Mucosa of rectum (tissue), 2 donors: ENCODE data around the gene PPP1R37.

Experiments
- H3K27ac ChIP-seq, 2 donors: one replicate each; pipeline ENCODE4 v1.7.0; 2013; ENCODE audit warnings: inconsistent platforms in 2 of 2, low read depth in 2 of 2, low read length in 2 of 2
- H3K27me3 ChIP-seq, 2 donors: one replicate each; pipeline ENCODE4 v1.7.0; 2013; ENCODE audit warnings: low read length in 2 of 2; ENCODE audit not compliant: control insufficient read depth in 2 of 2, insufficient read depth in 2 of 2
- H3K36me3 ChIP-seq, 2 donors: one replicate each; pipeline ENCODE4 v1.7.0; 2013; ENCODE audit warnings: low read length in 2 of 2; ENCODE audit not compliant: control insufficient read depth in 2 of 2, insufficient read depth in 2 of 2
- H3K4me1 ChIP-seq, 2 donors: one replicate each; pipeline ENCODE4 v1.7.0; 2013; ENCODE audit warnings: low read length in 2 of 2, mild to moderate bottlenecking in 1 of 2; ENCODE audit not compliant: control insufficient read depth in 2 of 2, insufficient read depth in 2 of 2
- H3K4me3 ChIP-seq, 2 donors: one replicate each; pipeline ENCODE4 v1.7.0; 2013; ENCODE audit warnings: low read length in 2 of 2
- H3K9ac ChIP-seq, 2 donors: one replicate each; pipeline ENCODE4 v1.7.0; 2013; ENCODE audit warnings: low read length in 2 of 2, low read depth in 1 of 2, mild to moderate bottlenecking in 1 of 2
- H3K9me3 ChIP-seq, 2 donors: one replicate each; pipeline ENCODE4 v1.7.0; 2013; ENCODE audit warnings: low read length in 2 of 2; ENCODE audit not compliant: control insufficient read depth in 2 of 2
- donor health status: healthy.
- donor health status: Normal muscosa, but diverticular disease.

The PPP1R37 gene

GRCh38 chr19:45144431-45145269 is 51.7 kb downstream of the PPP1R37 start:
- Histone ChIP-seq H3K4me1 (no peaks in the 10 kb centered on the region), H3K4me3 (no peak overlapping the region), H3K36me3 (peaks cover 24 to 29% of the 10 kb centered on the region in 2 donors), H3K9ac (no peak overlapping the region), H3K9me3 (no peaks in the 10 kb centered on the region), H3K27me3 (no peaks in the 10 kb centered on the region), H3K27ac (no peak overlapping the region)

GRCh38 chr19:45145270-45146189 is 52.6 kb downstream of the PPP1R37 start:
- H3K36me3 ChIP-seq: peaks cover 24 to 29% of the 10 kb centered on the region in 2 donors
- H3K27me3 ChIP-seq: no peaks in the 10 kb centered on the region
- H3K9me3 ChIP-seq: no peaks in the 10 kb centered on the region
- no peaks in the 10 kb centered on the region for H3K4me1 ChIP-seq
- no peak overlapping the region for H3K9ac ChIP-seq
- no peak overlapping the region for H3K4me3 ChIP-seq
- H3K27ac ChIP-seq: no peak overlapping the region

GRCh38 chr19:45146251-45146650 is 53.3 kb downstream of the PPP1R37 start:
- no peaks in the 10 kb centered on the region for H3K4me1 ChIP-seq
- H3K27me3 ChIP-seq: peaks cover under 1 to 1% of the 10 kb centered on the region in 2 donors
- no peak overlapping the region for H3K9ac ChIP-seq
- no peak overlapping the region for H3K4me3 ChIP-seq
- no peaks in the 10 kb centered on the region for H3K9me3 ChIP-seq
- no peak overlapping the region for H3K27ac ChIP-seq
- peaks cover 19 to 24% of the 10 kb centered on the region in 2 donors for H3K36me3 ChIP-seq

GRCh38 chr19:45146741-45147205 is 53.8 kb downstream of the PPP1R37 start:
- Histone ChIP-seq H3K9ac (no peak overlapping the region), H3K27ac (no peak overlapping the region)

GRCh38 chr19:45147835-45148676 is 55.1 kb downstream of the PPP1R37 start:
- Histone ChIP-seq H3K4me1 (peaks cover 9 to 12% of the 10 kb centered on the region in 2 donors), H3K27me3 (peaks cover 7 to 18% of the 10 kb centered on the region in 2 donors), H3K4me3 (no peak overlapping the region), H3K36me3 (peaks cover 3 to 9% of the 10 kb centered on the region in 2 donors), H3K9me3 (no peaks in the 10 kb centered on the region), H3K9ac (no peak overlapping the region), H3K27ac (no peak overlapping the region)

More at GRCh38 chr19:45146741-45147205, 53.8 kb downstream of the PPP1R37 start:
- Histone ChIP-seq H3K4me3 (no peak overlapping the region), H3K27me3 (peaks cover 5 to 6% of the 10 kb centered on the region in 2 donors), H3K4me1 (no peaks in the 10 kb centered on the region), H3K9me3 (no peaks in the 10 kb centered on the region), H3K36me3 (peaks cover 14 to 19% of the 10 kb centered on the region in 2 donors)

- Histone ChIP-seq H3K36me3 (peaks cover 3% of the 10 kb centered on the region in 2 donors), H3K9me3 (no peaks in the 10 kb centered on the region), H3K27ac (no peak overlapping the region), H3K27me3 (peaks cover 9 to 29% of the 10 kb centered on the region in 2 donors), H3K4me1 (peaks cover 16 to 23% of the 10 kb centered on the region in 2 donors), H3K9ac (peak overlapping the region in 1 of 2 donors; percentile 24), H3K4me3 (no peak overlapping the region)
Observed at GRCh38 chr19:45149129-45149528, 56.1 kb downstream of the PPP1R37 start.

- Histone ChIP-seq H3K4me1 (peaks cover 16 to 23% of the 10 kb centered on the region in 2 donors), H3K27me3 (peaks cover 12 to 33% of the 10 kb centered on the region in 2 donors), H3K36me3 (peaks cover 2 to 3% of the 10 kb centered on the region in 2 donors), H3K27ac (no peak overlapping the region), H3K9ac (no peak overlapping the region), H3K9me3 (no peaks in the 10 kb centered on the region), H3K4me3 (no peak overlapping the region)
Observed at GRCh38 chr19:45150180-45150579, 57.2 kb downstream of the PPP1R37 start.

GRCh38 chr19:45150751-45151281 is 57.8 kb downstream of the PPP1R37 start:
- H3K36me3 ChIP-seq: peaks cover 0 to 3% of the 10 kb centered on the region in 2 donors
- H3K27me3 ChIP-seq: peaks cover 12 to 33% of the 10 kb centered on the region in 2 donors
- no peaks in the 10 kb centered on the region for H3K9me3 ChIP-seq
- no peak overlapping the region for H3K4me3 ChIP-seq
- no peak overlapping the region for H3K9ac ChIP-seq
- H3K27ac ChIP-seq: no peak overlapping the region
- peaks cover 16 to 23% of the 10 kb centered on the region in 2 donors for H3K4me1 ChIP-seq

GRCh38 chr19:45151320-45151719 is 58.3 kb downstream of the PPP1R37 start:
- H3K27me3 ChIP-seq: peaks cover 12 to 33% of the 10 kb centered on the region in 2 donors
- peaks cover 0 to 3% of the 10 kb centered on the region in 2 donors for H3K36me3 ChIP-seq
- H3K9me3 ChIP-seq: no peaks in the 10 kb centered on the region
- H3K4me1 ChIP-seq: peaks cover 16 to 23% of the 10 kb centered on the region in 2 donors
- no peak overlapping the region for H3K27ac ChIP-seq
- no peak overlapping the region for H3K9ac ChIP-seq
- no peak overlapping the region for H3K4me3 ChIP-seq
